HL-60 (cell line): Measurements from ENCODE around the gene RAMAC.

ENCODE experiments used
- CTCF ChIP-seq: IDR thresholded peaks from one replicate; pipeline ENCODE4 v1.5.1; 2011; ENCODE audit warnings: low read length, control low read depth, inconsistent platforms; ENCODE audit not compliant: insufficient read depth
- POLR2AphosphoS5 ChIP-seq: IDR thresholded peaks from 2 replicates; pipeline ENCODE4 v1.6.1; 2012; ENCODE audit warnings: low read depth
- REST ChIP-seq: IDR thresholded peaks from 2 replicates; pipeline ENCODE4 v1.6.1; 2012; ENCODE audit warnings: low read depth; ENCODE audit not compliant: insufficient replicate concordance
- SPI1 ChIP-seq: IDR thresholded peaks from 2 replicates; pipeline ENCODE4 v1.6.1; 2012; ENCODE audit warnings: low read depth, mild to moderate bottlenecking, borderline replicate concordance

- TF ChIP-seq CTCF: no peak
- no peak for TF ChIP-seq SPI1
- no peak for TF ChIP-seq POLR2AphosphoS5
- TF ChIP-seq REST: no peak
These were observed 33.6 kb upstream of the RAMAC start, which contains the start of gene HOMER2 for GRCh38 chr15:82952158-82953081.
